Immature natural killer cell (primary cell): ENCODE measurements around the gene LAMC2. TPM values are rescaled to one million over a fixed set of nuclear protein-coding genes. Genes with fewer than 3 reads are reported as not detected.
"Not testable (repeated sequence)": the region's sequence is repeated elsewhere in the genome, so short reads cannot be mapped to it uniquely, and the experiment has no call there.

Source experiments
- DNase-seq, 3 donors: peaks; one replicate each; pipeline ENCODE4 v3.0.0; 2022; ENCODE audit warnings: mixed read lengths in 1 of 3
- H3K27ac Mint-ChIP-seq, 6 donors: one replicate each; pipeline ENCODE4 v1.8.0; 2020; ENCODE audit warnings: mixed read lengths in 6 of 6, mild to moderate bottlenecking in 5 of 6, inconsistent platforms in 4 of 6, moderate library complexity in 3 of 6
- H3K27me3 Mint-ChIP-seq, 3 donors: one replicate each; pipeline ENCODE4 v1.8.0; 2020 to 2021; ENCODE audit warnings: low read depth in 3 of 3, mild to moderate bottlenecking in 3 of 3, mixed read lengths in 3 of 3, moderate library complexity in 3 of 3, inconsistent platforms in 1 of 3
- H3K36me3 Mint-ChIP-seq, 3 donors: one replicate each; pipeline ENCODE4 v1.8.0; 2020; ENCODE audit warnings: mixed read lengths in 3 of 3, inconsistent platforms in 2 of 3, mild to moderate bottlenecking in 2 of 3
- H3K4me1 Mint-ChIP-seq, 2 donors: one replicate each; pipeline ENCODE4 v1.8.0; 2020; ENCODE audit warnings: inconsistent platforms in 2 of 2, mild to moderate bottlenecking in 2 of 2, mixed read lengths in 2 of 2, moderate library complexity in 1 of 2
- H3K4me3 Mint-ChIP-seq, 5 donors: one replicate each; pipeline ENCODE4 v1.8.0; 2020; ENCODE audit warnings: mild to moderate bottlenecking in 5 of 5, mixed read lengths in 5 of 5, inconsistent platforms in 3 of 5, moderate library complexity in 3 of 5
- H3K9me3 Mint-ChIP-seq, 6 donors: one replicate each; pipeline ENCODE4 v1.8.0; 2020; ENCODE audit warnings: mild to moderate bottlenecking in 6 of 6, mixed read lengths in 6 of 6, inconsistent platforms in 4 of 6, moderate library complexity in 3 of 6
- polyA plus RNA-seq, 3 donors: library from polyadenylated mRNA; unstranded; fragments of 300-500 nt; fragmentation: Illumina TruSeq; gene quantifications; one replicate each; pipeline ENCODE4 v1.2.3, GENCODE V29; 2021

LAMC2 gene
- polyA plus RNA-seq = not detected

- Mint-ChIP-seq H3K27me3 (peaks cover 2 to 14% (median 4%) of the 10 kb centered on the region in 3 donors), H3K9me3 (peaks cover 0 to 3% (median 0%) of the 10 kb centered on the region in 6 donors), H3K4me1 (no peaks in the 10 kb centered on the region), H3K27ac (no peak within 1 kb of the TSS), H3K4me3 (no peak within 1 kb of the TSS), H3K36me3 (no peaks in the 10 kb centered on the region)
- DNase-seq = no peak
These were observed at the start of gene LAMC2 for GRCh38 chr1:183185941-183186490. LAMC2 (plus strand) TSS chr1:183186264; CDS start chr1:183186353, 89 bp downstream.

- no peak for DNase-seq
- Mint-ChIP-seq H3K27ac (no peak overlapping the region), H3K4me1 (no peaks in the 10 kb centered on the region), H3K4me3 (no peak overlapping the region), H3K9me3 (no peaks in the 10 kb centered on the region), H3K27me3 (peaks cover 0 to 5% (median 4%) of the 10 kb centered on the region in 3 donors), H3K36me3 (no peaks in the 10 kb centered on the region)
These were observed 48.3 kb upstream of the LAMC2 start for GRCh38 chr1:183137782-183138181.

GRCh38 chr1:183138301-183138700 lies 47.8 kb upstream of the LAMC2 start:
- Mint-ChIP-seq H3K36me3 (no peaks in the 10 kb centered on the region), H3K4me3 (no peak overlapping the region), H3K27ac (no peak overlapping the region), H3K9me3 (no peaks in the 10 kb centered on the region), H3K4me1 (no peaks in the 10 kb centered on the region), H3K27me3 (peaks cover 0 to 5% (median 4%) of the 10 kb centered on the region in 3 donors)
- DNase-seq = no peak

- H3K27me3 Mint-ChIP-seq = peaks cover 0 to 7% (median 5%) of the 10 kb centered on the region in 3 donors
These were observed 46.7 kb upstream of the LAMC2 start for GRCh38 chr1:183139281-183139942.

GRCh38 chr1:183140633-183141032 lies 45.4 kb upstream of the LAMC2 start:
- no peaks in the 10 kb centered on the region for H3K4me1 Mint-ChIP-seq
- H3K4me3 Mint-ChIP-seq = no peak overlapping the region
- DNase-seq = no peak
- no peaks in the 10 kb centered on the region for H3K9me3 Mint-ChIP-seq
- no peaks in the 10 kb centered on the region for H3K36me3 Mint-ChIP-seq
- no peak overlapping the region for H3K27ac Mint-ChIP-seq
- H3K27me3 Mint-ChIP-seq = peaks cover 0 to 5% (median 3%) of the 10 kb centered on the region in 3 donors

More at GRCh38 chr1:183139281-183139942, 46.7 kb upstream of the LAMC2 start:
- no peak overlapping the region for H3K27ac Mint-ChIP-seq
- DNase-seq = no peak
- H3K9me3 Mint-ChIP-seq = no peaks in the 10 kb centered on the region
- H3K4me3 Mint-ChIP-seq = no peak overlapping the region
- no peaks in the 10 kb centered on the region for H3K36me3 Mint-ChIP-seq
- no peaks in the 10 kb centered on the region for H3K4me1 Mint-ChIP-seq

GRCh38 chr1:183142171-183142570 lies 43.9 kb upstream of the LAMC2 start:
- DNase-seq = no peak
- Mint-ChIP-seq H3K27me3 (peaks cover 0 to 4% (median 0%) of the 10 kb centered on the region in 3 donors), H3K27ac (no peak overlapping the region), H3K36me3 (no peaks in the 10 kb centered on the region), H3K4me3 (no peak overlapping the region), H3K9me3 (no peaks in the 10 kb centered on the region), H3K4me1 (no peaks in the 10 kb centered on the region)

- peaks cover 0 to 7% (median 0%) of the 10 kb centered on the region in 3 donors for H3K27me3 Mint-ChIP-seq
- no peaks in the 10 kb centered on the region for H3K4me1 Mint-ChIP-seq
- H3K4me3 Mint-ChIP-seq = no peak overlapping the region
- H3K36me3 Mint-ChIP-seq = no peaks in the 10 kb centered on the region
- H3K9me3 Mint-ChIP-seq = peaks cover 0 to 4% (median 2%) of the 10 kb centered on the region in 6 donors
- H3K27ac Mint-ChIP-seq = no peak overlapping the region
- DNase-seq = no peak
These were observed 42.3 kb upstream of the LAMC2 start for GRCh38 chr1:183143576-183144315.

GRCh38 chr1:183144752-183145151 lies 41.3 kb upstream of the LAMC2 start:
- Mint-ChIP-seq H3K27ac (no peak overlapping the region), H3K4me1 (no peaks in the 10 kb centered on the region), H3K36me3 (no peaks in the 10 kb centered on the region), H3K27me3 (peaks cover 0 to 7% (median 0%) of the 10 kb centered on the region in 3 donors), H3K9me3 (peaks cover 0 to 5% (median 2%) of the 10 kb centered on the region in 6 donors), H3K4me3 (no peak overlapping the region)
- no peak for DNase-seq

- no peak overlapping the region for H3K27ac Mint-ChIP-seq
- no peaks in the 10 kb centered on the region for H3K36me3 Mint-ChIP-seq
- DNase-seq = no peak
- H3K4me3 Mint-ChIP-seq = no peak overlapping the region
- peaks cover 0 to 7% (median 0%) of the 10 kb centered on the region in 3 donors for H3K27me3 Mint-ChIP-seq
- H3K4me1 Mint-ChIP-seq = no peaks in the 10 kb centered on the region
- H3K9me3 Mint-ChIP-seq = peaks cover 0 to 10% (median 5%) of the 10 kb centered on the region in 6 donors
These were observed 38.3 kb upstream of the LAMC2 start for GRCh38 chr1:183147735-183148134.

GRCh38 chr1:183148599-183148998 lies 37.5 kb upstream of the LAMC2 start:
- no peak for DNase-seq
- no peak overlapping the region for H3K27ac Mint-ChIP-seq
- no peaks in the 10 kb centered on the region for H3K4me1 Mint-ChIP-seq
- H3K9me3 Mint-ChIP-seq = peaks cover 0 to 10% (median 5%) of the 10 kb centered on the region in 6 donors
- H3K27me3 Mint-ChIP-seq = peaks cover 0 to 7% (median 0%) of the 10 kb centered on the region in 3 donors
- no peaks in the 10 kb centered on the region for H3K36me3 Mint-ChIP-seq
- H3K4me3 Mint-ChIP-seq = no peak overlapping the region

- no peak for DNase-seq
- Mint-ChIP-seq H3K4me1 (no peaks in the 10 kb centered on the region), H3K4me3 (no peak overlapping the region), H3K9me3 (peaks cover 0 to 10% (median 5%) of the 10 kb centered on the region in 6 donors), H3K27me3 (peaks cover 0 to 4% (median 0%) of the 10 kb centered on the region in 3 donors), H3K27ac (no peak overlapping the region), H3K36me3 (no peaks in the 10 kb centered on the region)
These were observed 36.8 kb upstream of the LAMC2 start for GRCh38 chr1:183149273-183149672.

GRCh38 chr1:183150032-183150431 lies 36.0 kb upstream of the LAMC2 start:
- not testable (repeated sequence) for H3K4me1 Mint-ChIP-seq, H3K36me3 Mint-ChIP-seq, H3K9me3 Mint-ChIP-seq, H3K4me3 Mint-ChIP-seq, DNase-seq, H3K27me3 Mint-ChIP-seq
- H3K27ac Mint-ChIP-seq = peak overlapping the region in 3 of 6 donors; percentile 51 to 70 (median 61)

- Mint-ChIP-seq H3K36me3 (no peaks in the 10 kb centered on the region), H3K27me3 (peaks cover 0 to 4% (median 0%) of the 10 kb centered on the region in 3 donors), H3K27ac (peak overlapping the region in 3 of 6 donors; percentile 51 to 70 (median 61)), H3K4me3 (no peak overlapping the region), H3K4me1 (no peaks in the 10 kb centered on the region), H3K9me3 (peaks cover 0 to 10% (median 5%) of the 10 kb centered on the region in 6 donors)
- DNase-seq = no peak
These were observed 35.6 kb upstream of the LAMC2 start for GRCh38 chr1:183150445-183150844.

GRCh38 chr1:183152180-183152579 lies 33.9 kb upstream of the LAMC2 start:
- Mint-ChIP-seq H3K4me1 (no peaks in the 10 kb centered on the region), H3K36me3 (no peaks in the 10 kb centered on the region), H3K27ac (no peak overlapping the region), H3K9me3 (peaks cover 0 to 10% (median 5%) of the 10 kb centered on the region in 6 donors), H3K4me3 (no peak overlapping the region), H3K27me3 (peaks cover 0 to 3% (median 0%) of the 10 kb centered on the region in 3 donors)
- DNase-seq = no peak
